ENCODE results near the gene BRIP1.

The BRIP1 gene

GRCh38 chr17:61808442-61808841 lies 54.9 kb downstream of the BRIP1 start:
- no peak for TF ChIP-seq POLR2AphosphoS5 (IDR thresholded peaks at IDR 0.05; ENCODE audit: low read depth, low read length)
- TF ChIP-seq POLR2A (IDR thresholded peaks at IDR 0.05; ENCODE audit: low read depth, low read length), result no peak
- no peak for TF ChIP-seq TAF1 (IDR thresholded peaks at IDR 0.05; ENCODE audit: borderline replicate concordance, low read depth, low read length)
- DNase-seq (ENCODE audit: insufficient read length) (no peak), FAIRE-seq (no peak)

GRCh38 chr17:61806936-61807335 lies 56.4 kb downstream of the BRIP1 start:
- DNase-seq (ENCODE audit: insufficient read length), result no peak

GRCh38 chr17:61806081-61806828 lies 57.1 kb downstream of the BRIP1 start:
- TF ChIP-seq TAF1 (IDR thresholded peaks at IDR 0.05; ENCODE audit: borderline replicate concordance, low read depth, low read length) (no peak), POLR2A (IDR thresholded peaks at IDR 0.05; ENCODE audit: low read depth, low read length) (no peak), POLR2AphosphoS5 (IDR thresholded peaks at IDR 0.05; ENCODE audit: low read depth, low read length) (no peak)
- no peak for DNase-seq (ENCODE audit: insufficient read length)
- FAIRE-seq, result no peak

More at GRCh38 chr17:61806936-61807335, 56.4 kb downstream of the BRIP1 start:
- no peak for FAIRE-seq
- TF ChIP-seq POLR2A (IDR thresholded peaks at IDR 0.05; ENCODE audit: low read depth, low read length) (no peak), POLR2AphosphoS5 (IDR thresholded peaks at IDR 0.05; ENCODE audit: low read depth, low read length) (no peak), TAF1 (IDR thresholded peaks at IDR 0.05; ENCODE audit: borderline replicate concordance, low read depth, low read length) (no peak)

- DNase-seq (ENCODE audit: insufficient read length) (no peak), FAIRE-seq (peak; percentile 21)
- TF ChIP-seq TAF1 (IDR thresholded peaks at IDR 0.05; ENCODE audit: borderline replicate concordance, low read depth, low read length), result no peak
- no peak for TF ChIP-seq POLR2AphosphoS5 (IDR thresholded peaks at IDR 0.05; ENCODE audit: low read depth, low read length)
- TF ChIP-seq POLR2A (IDR thresholded peaks at IDR 0.05; ENCODE audit: low read depth, low read length), result no peak
These were observed 57.9 kb downstream of the BRIP1 start for GRCh38 chr17:61805399-61805798.

- no peak for FAIRE-seq
- TF ChIP-seq POLR2A (IDR thresholded peaks at IDR 0.05; ENCODE audit: low read depth, low read length), result no peak
- no peak for TF ChIP-seq POLR2AphosphoS5 (IDR thresholded peaks at IDR 0.05; ENCODE audit: low read depth, low read length)
- no peak for TF ChIP-seq TAF1 (IDR thresholded peaks at IDR 0.05; ENCODE audit: borderline replicate concordance, low read depth, low read length)
These were observed 59.5 kb downstream of the BRIP1 start for GRCh38 chr17:61803796-61804195.

GRCh38 chr17:61803216-61803615 lies 60.1 kb downstream of the BRIP1 start:
- no peak for DNase-seq (ENCODE audit: insufficient read length)

More at GRCh38 chr17:61803796-61804195, 59.5 kb downstream of the BRIP1 start:
- DNase-seq (ENCODE audit: insufficient read length), result no peak

GRCh38 chr17:61799812-61800484 lies 63.4 kb downstream of the BRIP1 start:
- FAIRE-seq (no peak), DNase-seq (ENCODE audit: insufficient read length) (no peak)
- TF ChIP-seq TAF1 (IDR thresholded peaks at IDR 0.05; ENCODE audit: borderline replicate concordance, low read depth, low read length) (no peak), POLR2A (IDR thresholded peaks at IDR 0.05; ENCODE audit: low read depth, low read length) (no peak), POLR2AphosphoS5 (IDR thresholded peaks at IDR 0.05; ENCODE audit: low read depth, low read length) (no peak)

More at GRCh38 chr17:61803216-61803615, 60.1 kb downstream of the BRIP1 start:
- no peak for FAIRE-seq
- TF ChIP-seq POLR2AphosphoS5 (IDR thresholded peaks at IDR 0.05; ENCODE audit: low read depth, low read length) (no peak), TAF1 (IDR thresholded peaks at IDR 0.05; ENCODE audit: borderline replicate concordance, low read depth, low read length) (no peak), POLR2A (IDR thresholded peaks at IDR 0.05; ENCODE audit: low read depth, low read length) (no peak)

- TF ChIP-seq POLR2AphosphoS5 (IDR thresholded peaks at IDR 0.05; ENCODE audit: low read depth, low read length) (no peak), TAF1 (IDR thresholded peaks at IDR 0.05; ENCODE audit: borderline replicate concordance, low read depth, low read length) (no peak), POLR2A (IDR thresholded peaks at IDR 0.05; ENCODE audit: low read depth, low read length) (no peak)
- FAIRE-seq, result no peak
- DNase-seq (ENCODE audit: insufficient read length), result no peak
These were observed 66.0 kb downstream of the BRIP1 start for GRCh38 chr17:61797283-61797682.

GRCh38 chr17:61795546-61795945 lies 67.8 kb downstream of the BRIP1 start:
- DNase-seq (ENCODE audit: insufficient read length) (no peak), FAIRE-seq (peak; percentile 36)
- TF ChIP-seq TAF1 (IDR thresholded peaks at IDR 0.05; ENCODE audit: borderline replicate concordance, low read depth, low read length) (no peak), POLR2AphosphoS5 (IDR thresholded peaks at IDR 0.05; ENCODE audit: low read depth, low read length) (no peak), POLR2A (IDR thresholded peaks at IDR 0.05; ENCODE audit: low read depth, low read length) (no peak)

GRCh38 chr17:61794792-61795191 lies 68.5 kb downstream of the BRIP1 start:
- TF ChIP-seq POLR2AphosphoS5 (IDR thresholded peaks at IDR 0.05; ENCODE audit: low read depth, low read length) (no peak), POLR2A (IDR thresholded peaks at IDR 0.05; ENCODE audit: low read depth, low read length) (no peak), TAF1 (IDR thresholded peaks at IDR 0.05; ENCODE audit: borderline replicate concordance, low read depth, low read length) (no peak)
- FAIRE-seq (no peak), DNase-seq (ENCODE audit: insufficient read length) (no peak)

GRCh38 chr17:61794242-61794641 lies 69.1 kb downstream of the BRIP1 start:
- no peak for TF ChIP-seq POLR2AphosphoS5 (IDR thresholded peaks at IDR 0.05; ENCODE audit: low read depth, low read length)
- no peak for TF ChIP-seq POLR2A (IDR thresholded peaks at IDR 0.05; ENCODE audit: low read depth, low read length)
- TF ChIP-seq TAF1 (IDR thresholded peaks at IDR 0.05; ENCODE audit: borderline replicate concordance, low read depth, low read length), result no peak
- FAIRE-seq (no peak), DNase-seq (ENCODE audit: insufficient read length) (no peak)

GRCh38 chr17:61793565-61793964 lies 69.8 kb downstream of the BRIP1 start:
- no peak for FAIRE-seq
- DNase-seq (ENCODE audit: insufficient read length), result no peak
- TF ChIP-seq TAF1 (IDR thresholded peaks at IDR 0.05; ENCODE audit: borderline replicate concordance, low read depth, low read length) (no peak), POLR2A (IDR thresholded peaks at IDR 0.05; ENCODE audit: low read depth, low read length) (no peak), POLR2AphosphoS5 (IDR thresholded peaks at IDR 0.05; ENCODE audit: low read depth, low read length) (no peak)
